Activated CD8-positive, alpha-beta memory T cell treated with anti-CD3 and anti-CD28 coated beads, Interleukin-2, amount 10 ng/mL, durations not matched to agents 7 days and 5 days (primary cell): ENCODE data around the gene ANKRD23. TPM values are rescaled to one million over a fixed set of nuclear protein-coding genes. Genes with fewer than 3 reads are reported as not detected.
A peak's percentile ranks its signal among the peaks of the same experiment; 100 is the strongest.
"Not testable (repeated sequence)": the region's sequence is repeated elsewhere in the genome, so short reads cannot be mapped to it uniquely, and the experiment has no call there.

Experiments
- ATAC-seq: fragments of 150-1000 bp; cut with Tn5 transposase; one replicate; pipeline ENCODE4 v1.10.0; 2021; ENCODE audit warnings: moderate library complexity
- CTCF ChIA-PET: fragments of 350-600 bp; sonication (Branson Sonifier 250); formaldehyde crosslinking; loops from one replicate; lab custom pipeline; 2021; ENCODE audit warnings: antibody characterized with exemption; lab: Charles Lee
- DNase-seq: peaks from one replicate; pipeline ENCODE4 v3.0.0-alpha.2; 2020
- H3K27ac Mint-ChIP-seq: one replicate; pipeline ENCODE4 v1.8.0; 2021; ENCODE audit warnings: mild to moderate bottlenecking, mixed read lengths
- H3K27me3 Mint-ChIP-seq: one replicate; pipeline ENCODE4 v1.8.0; 2021; ENCODE audit warnings: mixed read lengths
- H3K36me3 Mint-ChIP-seq: one replicate; pipeline ENCODE4 v1.8.0; 2021; ENCODE audit warnings: mild to moderate bottlenecking, mixed read lengths
- H3K4me1 Mint-ChIP-seq: one replicate; pipeline ENCODE4 v1.8.0; 2021; ENCODE audit warnings: mixed read lengths
- H3K4me3 Mint-ChIP-seq: one replicate; pipeline ENCODE4 v1.8.0; 2021; ENCODE audit warnings: mild to moderate bottlenecking, moderate library complexity, mixed read lengths
- H3K9me3 Mint-ChIP-seq: one replicate; pipeline ENCODE4 v1.8.0; 2022; ENCODE audit warnings: low read depth, mixed read lengths
- total RNA-seq, 2 experiments: library from RNA; stranded (reverse); gene quantifications; one replicate each; pipeline ENCODE4 v1.2.3, GENCODE V29; 2021

ANKRD23 gene
- total RNA-seq, 2 experiments from 2014 or later: 10.4 to 14.8 TPM

DNA sequence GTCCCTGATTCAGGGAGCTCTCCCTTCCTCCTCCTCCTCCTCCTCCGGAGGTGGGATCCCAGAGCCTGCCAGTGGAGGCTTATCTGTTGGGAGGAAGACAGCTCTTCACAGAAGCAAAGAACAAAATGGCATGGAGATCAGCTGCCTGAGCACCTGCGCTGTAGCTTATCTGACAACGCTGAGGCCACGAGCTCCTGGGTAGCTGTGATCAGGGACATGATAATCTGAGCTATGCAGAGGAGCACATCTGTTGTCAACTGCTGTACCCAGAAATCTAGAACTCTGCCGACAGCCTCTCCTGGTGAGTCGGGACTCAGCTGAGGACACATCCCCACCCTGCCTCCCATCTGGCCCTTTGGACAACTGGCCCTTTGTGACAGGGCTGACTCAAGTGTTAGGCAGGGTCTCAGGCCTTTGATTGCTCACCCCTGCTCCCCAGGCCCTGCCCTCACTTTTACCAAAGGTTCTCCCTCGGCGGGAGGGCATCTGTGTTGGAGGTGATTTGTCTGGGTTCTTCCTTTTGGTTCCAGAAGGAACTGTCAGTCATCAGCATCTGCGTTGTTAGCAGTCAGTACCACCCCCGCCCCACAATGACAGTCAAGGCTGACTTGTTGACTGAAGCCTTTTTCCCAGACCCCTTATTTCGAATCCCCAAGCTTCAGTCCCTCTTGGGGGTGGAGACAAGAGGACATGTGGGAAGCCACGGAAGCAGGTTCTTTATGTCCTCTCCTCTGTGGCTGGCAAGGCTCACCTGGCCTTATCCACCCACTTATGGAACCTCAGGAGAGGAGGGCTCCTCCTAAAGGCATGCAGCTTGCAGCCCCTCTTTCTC lies 33.7 kb downstream of the ANKRD23 start:
- DNase-seq (no peak), ATAC-seq (no peak)
- Mint-ChIP-seq H3K27ac (no peak overlapping the region), H3K4me1 (peaks cover 15% of the 10 kb centered on the region), H3K27me3 (no peaks in the 10 kb centered on the region), H3K9me3 (no peaks in the 10 kb centered on the region), H3K4me3 (no peak overlapping the region), H3K36me3 (peaks cover 3% of the 10 kb centered on the region)
- CTCF ChIA-PET: interaction anchor here (1.4 to 1.7 kb wide), 3 partner anchors 10 to 11 kb away, joined by 3 to 6 read pairs (median 4); no protein-coding TSS in a partner anchor

DNA sequence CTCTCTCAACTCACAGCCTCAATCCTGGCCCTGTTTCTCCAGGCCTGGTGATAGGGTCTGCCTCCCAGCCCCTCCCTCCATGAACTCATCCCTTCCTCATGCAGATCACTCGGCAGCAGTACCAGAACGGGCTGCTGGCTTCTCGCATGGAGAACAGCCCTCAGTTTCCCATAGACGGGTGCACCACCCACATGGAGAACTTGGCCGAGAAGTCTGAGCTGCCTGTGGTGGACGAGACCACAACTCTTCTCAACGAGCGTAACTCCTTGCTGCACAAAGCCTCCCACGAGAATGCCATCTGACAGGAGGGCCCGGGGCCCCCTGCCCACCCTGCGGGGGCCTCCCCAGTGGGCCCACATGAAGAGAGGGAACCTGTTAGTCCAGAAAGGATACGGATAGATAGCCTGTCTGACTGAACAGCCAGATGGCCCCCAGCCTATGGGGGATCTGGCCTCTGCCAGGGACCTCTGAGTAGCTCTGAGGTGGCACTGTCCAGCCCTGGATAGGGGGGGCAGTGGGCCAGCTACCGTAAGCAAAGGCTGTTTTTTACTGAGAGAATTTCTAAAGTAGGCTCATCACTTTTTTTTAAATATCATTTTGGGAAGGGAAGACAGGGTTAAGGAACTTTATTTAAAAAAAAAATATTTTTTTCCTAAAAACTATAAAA lies 34.5 kb downstream of the ANKRD23 start:
- Mint-ChIP-seq H3K27me3 (no peaks in the 10 kb centered on the region), H3K27ac (no peak overlapping the region), H3K4me1 (peaks cover 13% of the 10 kb centered on the region), H3K9me3 (no peaks in the 10 kb centered on the region), H3K36me3 (peaks cover 3% of the 10 kb centered on the region), H3K4me3 (no peak overlapping the region)
- CTCF ChIA-PET: interaction anchor here (1.2 to 1.7 kb wide), 4 partner anchors 9 to 255 kb away, joined by 3 to 6 read pairs (median 4); no protein-coding TSS in a partner anchor
- ATAC-seq (no peak), DNase-seq (no peak)

DNA sequence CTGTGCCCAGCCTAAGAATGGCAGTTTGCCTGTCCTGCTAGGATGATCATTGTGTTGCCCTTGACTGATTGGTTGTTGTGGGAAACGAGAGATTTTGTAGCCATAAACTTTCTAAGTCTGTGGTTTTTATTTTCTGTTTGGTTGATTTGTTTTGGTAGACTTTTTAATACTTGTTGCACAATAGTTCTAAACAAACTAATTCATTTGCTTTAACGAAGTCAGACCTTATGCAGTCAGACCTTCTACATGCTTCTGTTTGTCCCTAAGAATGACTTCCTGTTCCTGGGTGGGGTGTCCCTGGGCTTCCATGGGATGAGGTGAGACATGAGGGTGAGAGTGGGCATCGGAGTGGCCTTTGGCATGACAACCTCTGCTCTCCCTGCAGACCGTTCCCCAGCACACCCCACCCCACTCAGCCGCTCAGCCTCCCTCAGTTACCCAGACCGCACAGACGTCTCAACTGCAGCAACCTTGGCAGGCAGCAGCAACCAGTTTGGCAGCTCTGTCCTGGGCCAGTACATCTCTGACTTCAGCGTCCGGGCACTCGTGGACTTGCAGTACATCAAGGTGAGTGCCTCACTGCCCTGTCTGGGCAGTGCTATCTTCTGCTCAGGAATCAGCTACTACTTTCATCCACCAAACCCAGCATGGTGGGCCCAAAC lies 35.5 kb downstream of the ANKRD23 start:
- ATAC-seq: no peak
- H3K4me3 Mint-ChIP-seq: no peak overlapping the region

DNA sequence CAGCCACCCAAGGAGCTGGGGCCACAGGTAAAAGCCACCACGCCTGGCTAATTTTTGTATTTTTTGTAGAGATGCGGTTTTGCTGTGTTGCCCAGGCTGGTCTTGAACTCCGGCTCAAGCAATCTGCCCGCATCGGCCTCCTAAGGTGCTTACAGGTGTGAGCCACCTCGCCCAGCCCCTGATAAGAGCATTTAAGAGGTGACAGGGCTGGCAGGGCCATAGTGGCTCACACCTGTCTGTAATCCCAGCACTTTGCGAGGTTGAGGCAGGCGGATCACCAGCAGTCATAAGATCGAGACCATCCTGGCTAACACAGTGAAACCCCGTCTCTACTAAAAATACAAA lies 36.7 kb downstream of the ANKRD23 start:
- peak overlapping the region; percentile 25 for H3K4me3 Mint-ChIP-seq
- H3K4me1 Mint-ChIP-seq: peaks cover 13% of the 10 kb centered on the region
- H3K36me3 Mint-ChIP-seq: peaks cover 3% of the 10 kb centered on the region
- DNase-seq: no peak
- H3K27me3 Mint-ChIP-seq: no peaks in the 10 kb centered on the region
- no peak for ATAC-seq
- peak overlapping the region; percentile 81 for H3K27ac Mint-ChIP-seq
- H3K9me3 Mint-ChIP-seq: no peaks in the 10 kb centered on the region
- CTCF ChIA-PET: interaction anchor here (1.0 to 1.9 kb wide), 2 partner anchors 8 to 50 kb away, joined by 3 to 6 read pairs; partner anchors contain the start of gene ANKRD39

More for the DNA sequence above, 35.5 kb downstream of the ANKRD23 start:
- Mint-ChIP-seq H3K36me3 (peaks cover 3% of the 10 kb centered on the region), H3K27me3 (no peaks in the 10 kb centered on the region), H3K4me1 (peaks cover 13% of the 10 kb centered on the region), H3K27ac (no peak overlapping the region), H3K9me3 (no peaks in the 10 kb centered on the region)
- no peak for DNase-seq
- CTCF ChIA-PET: interaction anchor here (1.2 to 1.7 kb wide), 3 partner anchors 10 to 254 kb away, joined by 3 to 4 read pairs (median 3); no protein-coding TSS in a partner anchor

DNA sequence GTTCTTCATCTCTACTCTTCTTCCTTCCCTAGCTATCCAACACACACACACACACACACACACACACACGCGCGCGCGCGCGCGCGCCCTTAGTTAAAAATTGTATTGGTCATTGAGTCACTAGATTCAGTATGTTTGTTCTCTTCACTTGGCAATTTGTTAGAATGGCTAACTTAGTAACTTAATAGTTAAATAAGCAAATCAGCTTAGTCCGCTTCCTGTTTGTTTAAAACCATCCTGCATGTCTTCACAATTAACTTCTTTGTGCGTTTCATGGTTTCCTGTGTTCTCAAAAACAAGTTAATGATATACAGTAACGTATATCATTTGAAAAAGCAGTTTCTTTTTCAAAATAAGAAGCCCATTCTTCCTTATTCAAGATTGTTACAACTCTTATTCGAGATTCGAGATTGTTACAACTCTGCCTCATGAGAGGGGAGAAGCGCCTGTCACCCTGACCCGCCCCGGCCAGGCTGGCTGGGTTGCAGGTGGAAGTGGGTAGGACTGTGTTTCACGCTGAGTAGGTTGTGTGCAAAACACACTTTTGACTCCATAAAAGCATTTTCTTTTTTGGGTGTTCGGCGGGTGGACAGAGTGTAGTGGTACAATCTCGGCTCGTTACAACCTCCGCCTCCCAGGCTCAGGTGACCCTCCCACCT lies 37.2 kb downstream of the ANKRD23 start:
- peaks cover 3% of the 10 kb centered on the region for H3K36me3 Mint-ChIP-seq
- CTCF ChIA-PET: interaction anchor here (1.0 to 1.9 kb wide), 2 partner anchors 9 to 51 kb away, joined by 3 to 6 read pairs; partner anchors contain the start of gene ANKRD39
- no peaks in the 10 kb centered on the region for H3K27me3 Mint-ChIP-seq
- peak overlapping the region; percentile 81 for H3K27ac Mint-ChIP-seq
- H3K9me3 Mint-ChIP-seq: no peaks in the 10 kb centered on the region
- peak overlapping the region; percentile 25 for H3K4me3 Mint-ChIP-seq
- peaks cover 13% of the 10 kb centered on the region for H3K4me1 Mint-ChIP-seq
- ATAC-seq (peak; percentile 76), DNase-seq (peak; percentile 63)

DNA sequence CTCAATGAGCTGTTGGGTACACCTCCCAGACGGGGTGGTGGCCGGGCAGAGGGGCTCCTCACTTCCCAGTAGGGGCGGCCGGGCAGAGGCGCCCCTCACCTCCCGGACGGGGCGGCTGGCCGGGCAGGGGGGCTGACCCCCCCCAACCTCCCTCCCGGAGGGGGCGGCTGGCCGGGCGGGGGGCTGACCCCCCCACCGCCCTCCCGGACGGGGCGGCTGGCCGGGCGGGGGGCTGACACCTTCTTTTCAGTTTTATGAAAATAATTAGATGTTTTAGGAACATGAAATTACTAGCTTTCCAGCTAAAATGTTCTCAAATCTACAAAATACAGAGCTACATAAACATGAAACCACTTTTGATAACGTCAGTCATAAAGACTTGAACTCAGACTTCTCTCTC lies 37.9 kb downstream of the ANKRD23 start:
- not testable (repeated sequence) for H3K4me3 Mint-ChIP-seq, H3K27me3 Mint-ChIP-seq, ATAC-seq, H3K9me3 Mint-ChIP-seq, H3K27ac Mint-ChIP-seq, DNase-seq, H3K36me3 Mint-ChIP-seq
- peaks cover 13% of the 10 kb centered on the region for H3K4me1 Mint-ChIP-seq
- CTCF ChIA-PET: interaction anchor here (1.5 to 1.9 kb wide), 2 partner anchors 9 to 15 kb away, joined by 4 to 6 read pairs; no protein-coding TSS in a partner anchor

DNA sequence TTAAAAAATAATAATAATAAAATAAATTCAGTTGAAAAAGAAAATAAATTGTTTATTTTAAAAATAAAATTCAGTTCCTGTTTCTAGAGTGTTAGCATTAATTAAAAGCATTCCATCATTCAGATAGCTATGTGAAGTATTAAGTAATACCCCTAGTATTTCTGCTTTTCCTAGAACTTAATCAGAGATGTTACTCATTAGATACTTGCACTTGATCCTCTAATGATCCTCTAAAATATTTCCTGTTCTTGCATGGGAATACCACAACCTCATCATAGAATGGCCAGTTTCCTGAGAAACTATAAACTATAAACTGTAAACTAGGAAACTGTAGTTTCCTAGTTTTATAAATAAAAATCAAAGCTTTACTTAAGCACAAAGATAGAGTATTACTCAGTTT lies 38.8 kb downstream of the ANKRD23 start:
- peaks cover 3% of the 10 kb centered on the region for H3K36me3 Mint-ChIP-seq
- no peaks in the 10 kb centered on the region for H3K27me3 Mint-ChIP-seq
- no peak for ATAC-seq
- H3K27ac Mint-ChIP-seq: no peak overlapping the region
- peaks cover 13% of the 10 kb centered on the region for H3K4me1 Mint-ChIP-seq
- H3K4me3 Mint-ChIP-seq: no peak overlapping the region
- no peak for DNase-seq
- no peaks in the 10 kb centered on the region for H3K9me3 Mint-ChIP-seq
- CTCF ChIA-PET: interaction anchor here (0.7 to 1.5 kb wide), 6 partner anchors 13 to 53 kb away, joined by 3 to 6 read pairs (median 4); partner anchors contain the start of gene ANKRD39

DNA sequence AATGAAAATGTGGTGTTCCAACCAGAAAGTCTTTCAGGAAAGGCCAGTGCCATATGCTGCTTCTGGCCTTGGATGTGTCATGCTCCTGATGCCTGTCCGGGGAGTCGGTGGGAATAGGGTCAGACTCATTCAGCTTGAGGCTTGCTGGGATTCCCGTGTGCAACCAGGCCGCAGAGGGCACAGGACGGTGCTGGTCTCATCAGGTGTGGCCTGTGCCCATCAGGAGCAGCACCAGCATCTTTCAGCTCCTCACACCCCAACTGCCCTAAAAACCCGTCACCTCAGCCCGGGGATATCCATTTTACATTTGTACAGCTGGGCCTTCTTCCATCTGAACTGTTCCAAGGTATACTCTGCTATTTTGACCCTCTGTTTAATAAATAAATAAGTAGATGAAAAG lies 41.1 kb downstream of the ANKRD23 start:
- H3K4me1 Mint-ChIP-seq: peaks cover 13% of the 10 kb centered on the region
- H3K36me3 Mint-ChIP-seq: peaks cover 3% of the 10 kb centered on the region
- DNase-seq (no peak), ATAC-seq (no peak)
- CTCF ChIA-PET: interaction anchor here (0.8 to 2.0 kb wide), 6 partner anchors 11 to 248 kb away, joined by 3 to 7 read pairs (median 4); partner anchors contain the start of genes ANKRD39, CNNM3 and KANSL3
- H3K27ac Mint-ChIP-seq: no peak overlapping the region
- no peaks in the 10 kb centered on the region for H3K27me3 Mint-ChIP-seq
- no peak overlapping the region for H3K4me3 Mint-ChIP-seq
- no peaks in the 10 kb centered on the region for H3K9me3 Mint-ChIP-seq

DNA sequence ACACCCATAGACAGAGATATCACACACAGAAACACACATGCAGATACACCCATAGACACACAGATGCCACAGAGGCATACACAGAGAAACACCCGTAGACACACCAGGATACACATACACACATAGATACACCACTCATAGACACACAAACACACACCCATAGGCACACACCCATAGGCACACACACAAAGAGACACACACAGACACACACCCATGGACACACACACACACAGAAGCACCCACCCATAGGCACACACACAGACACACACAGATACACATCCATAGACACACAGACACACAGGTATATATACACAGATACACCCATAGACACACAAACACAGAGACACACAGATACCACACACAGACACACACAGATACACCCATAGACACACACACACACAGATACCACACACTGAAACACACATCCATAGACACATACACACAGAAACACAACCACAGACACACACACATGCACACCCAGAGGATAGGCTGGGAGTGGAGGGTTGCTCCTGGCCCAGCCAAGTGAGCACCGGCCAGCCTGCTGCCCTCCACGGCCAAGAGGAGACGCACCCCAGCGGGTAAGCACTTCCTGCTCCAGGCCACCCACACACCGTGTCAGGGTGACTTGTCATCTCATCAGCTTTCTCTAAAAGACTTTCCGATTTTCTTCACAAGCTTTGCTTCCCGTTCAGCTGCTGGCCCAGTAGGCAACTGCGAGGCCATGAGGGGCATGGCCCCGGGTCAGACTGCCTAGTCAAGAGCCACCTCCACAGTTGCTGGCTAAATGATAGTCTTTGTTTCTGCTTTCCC lies 41.8 kb downstream of the ANKRD23 start:
- DNase-seq (peak; percentile 55), ATAC-seq (peak; percentile 27)
- Mint-ChIP-seq H3K9me3 (no peaks in the 10 kb centered on the region), H3K4me1 (peaks cover 12% of the 10 kb centered on the region), H3K4me3 (no peak overlapping the region), H3K36me3 (peaks cover 3% of the 10 kb centered on the region), H3K27ac (no peak overlapping the region), H3K27me3 (no peaks in the 10 kb centered on the region)
- CTCF ChIA-PET: interaction anchor here (0.8 to 2.2 kb wide), 7 partner anchors 8 to 248 kb away, joined by 3 to 7 read pairs (median 6); partner anchors contain the start of genes ANKRD39, CNNM3 and KANSL3

DNA sequence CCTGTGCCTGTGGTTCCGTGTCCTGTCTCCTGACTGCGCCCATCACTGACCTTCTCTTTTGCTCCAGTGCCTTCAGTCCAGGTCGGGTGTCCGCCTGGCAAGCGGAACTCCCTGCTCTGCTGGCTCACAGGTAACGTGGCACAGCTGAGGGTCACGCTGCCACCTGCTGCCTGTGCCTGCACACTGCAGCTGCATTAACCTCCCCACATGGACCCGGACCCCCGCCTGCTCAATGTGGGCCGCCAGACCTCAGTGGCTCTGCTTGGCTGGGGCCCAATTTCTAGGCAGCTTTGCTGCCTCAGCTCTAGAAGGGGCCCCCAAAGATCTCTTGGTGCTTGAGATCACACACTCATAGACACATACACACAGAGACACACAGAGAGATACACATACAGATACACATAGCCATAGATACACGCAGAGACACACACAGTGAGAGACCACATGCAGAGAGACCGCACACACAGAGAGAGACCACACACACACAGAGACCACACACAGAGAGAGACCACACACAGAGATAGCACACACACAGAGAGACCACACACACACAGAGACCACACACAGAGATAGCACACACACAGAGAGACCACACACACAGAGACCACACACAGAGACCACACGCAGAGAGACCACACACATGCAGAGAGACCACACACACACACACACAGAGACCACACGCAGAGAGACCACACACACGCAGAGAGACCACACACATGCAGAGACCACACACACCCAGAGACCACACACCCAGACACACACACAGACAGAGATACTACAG lies 42.6 kb downstream of the ANKRD23 start:
- ATAC-seq (peak; percentile 92), DNase-seq (peak; percentile 83)
- H3K27ac Mint-ChIP-seq: no peak overlapping the region
- H3K9me3 Mint-ChIP-seq: no peaks in the 10 kb centered on the region
- no peaks in the 10 kb centered on the region for H3K36me3 Mint-ChIP-seq
- no peaks in the 10 kb centered on the region for H3K27me3 Mint-ChIP-seq
- H3K4me3 Mint-ChIP-seq: no peak overlapping the region
- H3K4me1 Mint-ChIP-seq: peaks cover 4% of the 10 kb centered on the region
- CTCF ChIA-PET: interaction anchor here (0.6 to 2.8 kb wide), 18 partner anchors 9 to 262 kb away, joined by 3 to 17 read pairs (median 4); partner anchors contain the start of gene CNNM3
